UCSD-AML1 (cell line): ENCODE measurements around the gene C20orf141.
"Not testable (repeated sequence)": the region's sequence is repeated elsewhere in the genome, so short reads cannot be mapped to it uniquely, and the experiment has no call there.

Source experiments
- DNase-seq: peaks from one replicate; lab custom pipeline; 2025; ENCODE audit not compliant: unreplicated experiment; lab: John Stamatoyannopoulos, UW

C20orf141 gene

GRCh38 chr20:2814587-2815051 lies at the start of gene C20orf141:
C20orf141 (plus strand) TSS chr20:2814987; CDS start chr20:2815185, 198 bp downstream.
- no peak for DNase-seq

GRCh38 chr20:2767768-2768631 lies 46.8 kb upstream of the C20orf141 start:
- no peak for DNase-seq

- DNase-seq, result no peak
Observed at GRCh38 chr20:2768632-2769015, 46.2 kb upstream of the C20orf141 start.

- not testable (repeated sequence) for DNase-seq
Observed at GRCh38 chr20:2770091-2770490, 44.7 kb upstream of the C20orf141 start.

- peak; percentile 74 for DNase-seq
Observed at GRCh38 chr20:2771631-2772080, 43.1 kb upstream of the C20orf141 start.

- no peak for DNase-seq
Observed at GRCh38 chr20:2773812-2774211, 41.0 kb upstream of the C20orf141 start.

GRCh38 chr20:2775139-2775538 lies 39.6 kb upstream of the C20orf141 start:
- DNase-seq, result no peak

GRCh38 chr20:2778602-2779321 lies 36.0 kb upstream of the C20orf141 start:
- no peak for DNase-seq

GRCh38 chr20:2780948-2781347 lies 33.8 kb upstream of the C20orf141 start:
- no peak for DNase-seq

- DNase-seq, result no peak
Observed at GRCh38 chr20:2783908-2784566, 30.8 kb upstream of the C20orf141 start.

GRCh38 chr20:2793471-2793870 lies 21.3 kb upstream of the C20orf141 start:
- DNase-seq, result no peak

- no peak for DNase-seq
Observed at GRCh38 chr20:2794202-2794748, 20.5 kb upstream of the C20orf141 start.

GRCh38 chr20:2794866-2795447 lies 19.8 kb upstream of the C20orf141 start:
- DNase-seq, result no peak

GRCh38 chr20:2795451-2795850 lies 19.3 kb upstream of the C20orf141 start:
- no peak for DNase-seq

GRCh38 chr20:2796011-2796660 lies 18.7 kb upstream of the C20orf141 start:
- DNase-seq, result no peak

- no peak for DNase-seq
Observed at GRCh38 chr20:2797136-2797983, 17.4 kb upstream of the C20orf141 start.

- no peak for DNase-seq
Observed at GRCh38 chr20:2798095-2798805, 16.5 kb upstream of the C20orf141 start.

GRCh38 chr20:2798814-2799213 lies 16.0 kb upstream of the C20orf141 start:
- DNase-seq, result no peak

GRCh38 chr20:2799271-2799670 lies 15.5 kb upstream of the C20orf141 start:
- no peak for DNase-seq
